Liver (tissue), 3 donors: ENCODE data around the gene DEPDC5.

Source experiments
- EGR1 ChIP-seq, 2 donors: IDR thresholded peaks; 2 replicates each; pipeline ENCODE4 v1.6.1; 2016 to 2018; ENCODE audit warnings: antibody characterized with exemption in 2 of 2, low read depth in 2 of 2
- FOXA1 ChIP-seq: IDR thresholded peaks from 2 replicates; pipeline ENCODE4 v1.6.1; 2016; ENCODE audit warnings: antibody characterized with exemption
- GABPA ChIP-seq, 2 donors: IDR thresholded peaks in 1 of 2; conservative IDR thresholded peaks in 1 of 2; 2 replicates each; pipeline ENCODE4 v1.6.1; 2016; ENCODE audit warnings: antibody characterized with exemption in 2 of 2, mild to moderate bottlenecking in 1 of 2, moderate library complexity in 1 of 2
- JUND ChIP-seq, 2 donors: IDR thresholded peaks; 2 replicates each; pipeline ENCODE4 v1.6.1; 2016; ENCODE audit warnings: antibody characterized with exemption in 2 of 2
- RAD21 ChIP-seq, 2 donors: IDR thresholded peaks; 2 replicates each; pipeline ENCODE4 v1.6.1; 2016; ENCODE audit warnings: antibody characterized with exemption in 2 of 2, mild to moderate bottlenecking in 2 of 2
- RXRA ChIP-seq, 2 donors: IDR thresholded peaks; 2 replicates each; pipeline ENCODE4 v1.6.1; 2017 to 2018; ENCODE audit warnings: antibody characterized with exemption in 2 of 2, mild to moderate bottlenecking in 1 of 2
- SP1 ChIP-seq: IDR thresholded peaks from 2 replicates; pipeline ENCODE4 v1.6.1; 2018; ENCODE audit warnings: antibody characterized with exemption, mild to moderate bottlenecking
- TAF1 ChIP-seq: conservative IDR thresholded peaks from 2 replicates; pipeline ENCODE4 v1.6.1; 2016; ENCODE audit warnings: antibody characterized with exemption, mild to moderate bottlenecking
- YY1 ChIP-seq: IDR thresholded peaks from 2 replicates; pipeline ENCODE4 v1.6.1; 2016; ENCODE audit warnings: antibody characterized with exemption, mild to moderate bottlenecking
- TF ChIP-seq, protein P1 (sequence below): IDR thresholded peaks from 2 replicates; pipeline ENCODE4 v1.6.1; 2016; ENCODE audit warnings: antibody characterized with exemption
- TF ChIP-seq, protein P2 (sequence below): fragments of 150-350 bp; IDR thresholded peaks from 2 replicates; pipeline ENCODE4 v1.5.1; 2017; ENCODE audit warnings: improper control_type of control experiment, low read depth, low read length; ENCODE audit not compliant: missing input control
- TF ChIP-seq, protein P3 (sequence below): IDR thresholded peaks from 2 replicates; pipeline ENCODE4 v1.6.1; 2016; ENCODE audit warnings: antibody characterized with exemption, mild to moderate bottlenecking
- TF ChIP-seq, protein P4 (sequence below): IDR thresholded peaks from 2 replicates; pipeline ENCODE4 v1.6.1; 2016; ENCODE audit warnings: antibody characterized with exemption
- TF ChIP-seq, protein P5 (sequence below): IDR thresholded peaks from 2 replicates; pipeline ENCODE4 v1.6.1; 2016; ENCODE audit warnings: antibody characterized with exemption
- donor health status: healthy.
- donor health status: healthy.

DNA sequence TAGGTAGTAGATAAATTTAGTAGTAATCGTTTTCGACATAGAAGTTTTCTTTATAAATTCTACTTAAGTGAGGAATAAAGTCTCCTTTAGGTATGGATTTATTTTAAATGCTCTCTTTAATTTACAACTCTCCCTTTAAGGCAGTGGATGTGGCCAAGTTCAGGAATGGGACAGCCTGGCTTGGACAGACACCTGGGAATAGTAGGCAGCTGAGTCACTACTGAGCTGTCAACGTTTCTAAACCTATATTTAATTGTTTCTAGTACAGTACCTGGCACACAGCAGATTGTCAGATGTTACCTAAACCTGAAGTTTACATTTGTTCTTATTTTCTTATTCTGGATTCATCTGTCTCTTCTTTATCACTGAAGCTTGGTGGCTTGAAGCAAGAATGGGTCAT is 85.1 kb downstream of the DEPDC5 start:
- TF ChIP-seq, protein P1, sequence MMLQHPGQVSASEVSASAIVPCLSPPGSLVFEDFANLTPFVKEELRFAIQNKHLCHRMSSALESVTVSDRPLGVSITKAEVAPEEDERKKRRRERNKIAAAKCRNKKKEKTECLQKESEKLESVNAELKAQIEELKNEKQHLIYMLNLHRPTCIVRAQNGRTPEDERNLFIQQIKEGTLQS = no peak
- TF ChIP-seq SP1 = no peak
- TF ChIP-seq, protein P2, sequence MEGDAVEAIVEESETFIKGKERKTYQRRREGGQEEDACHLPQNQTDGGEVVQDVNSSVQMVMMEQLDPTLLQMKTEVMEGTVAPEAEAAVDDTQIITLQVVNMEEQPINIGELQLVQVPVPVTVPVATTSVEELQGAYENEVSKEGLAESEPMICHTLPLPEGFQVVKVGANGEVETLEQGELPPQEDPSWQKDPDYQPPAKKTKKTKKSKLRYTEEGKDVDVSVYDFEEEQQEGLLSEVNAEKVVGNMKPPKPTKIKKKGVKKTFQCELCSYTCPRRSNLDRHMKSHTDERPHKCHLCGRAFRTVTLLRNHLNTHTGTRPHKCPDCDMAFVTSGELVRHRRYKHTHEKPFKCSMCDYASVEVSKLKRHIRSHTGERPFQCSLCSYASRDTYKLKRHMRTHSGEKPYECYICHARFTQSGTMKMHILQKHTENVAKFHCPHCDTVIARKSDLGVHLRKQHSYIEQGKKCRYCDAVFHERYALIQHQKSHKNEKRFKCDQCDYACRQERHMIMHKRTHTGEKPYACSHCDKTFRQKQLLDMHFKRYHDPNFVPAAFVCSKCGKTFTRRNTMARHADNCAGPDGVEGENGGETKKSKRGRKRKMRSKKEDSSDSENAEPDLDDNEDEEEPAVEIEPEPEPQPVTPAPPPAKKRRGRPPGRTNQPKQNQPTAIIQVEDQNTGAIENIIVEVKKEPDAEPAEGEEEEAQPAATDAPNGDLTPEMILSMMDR = no peak
- TF ChIP-seq RAD21 (IDR thresholded peaks at IDR 0.05) = no peak
- TF ChIP-seq, protein P3, sequence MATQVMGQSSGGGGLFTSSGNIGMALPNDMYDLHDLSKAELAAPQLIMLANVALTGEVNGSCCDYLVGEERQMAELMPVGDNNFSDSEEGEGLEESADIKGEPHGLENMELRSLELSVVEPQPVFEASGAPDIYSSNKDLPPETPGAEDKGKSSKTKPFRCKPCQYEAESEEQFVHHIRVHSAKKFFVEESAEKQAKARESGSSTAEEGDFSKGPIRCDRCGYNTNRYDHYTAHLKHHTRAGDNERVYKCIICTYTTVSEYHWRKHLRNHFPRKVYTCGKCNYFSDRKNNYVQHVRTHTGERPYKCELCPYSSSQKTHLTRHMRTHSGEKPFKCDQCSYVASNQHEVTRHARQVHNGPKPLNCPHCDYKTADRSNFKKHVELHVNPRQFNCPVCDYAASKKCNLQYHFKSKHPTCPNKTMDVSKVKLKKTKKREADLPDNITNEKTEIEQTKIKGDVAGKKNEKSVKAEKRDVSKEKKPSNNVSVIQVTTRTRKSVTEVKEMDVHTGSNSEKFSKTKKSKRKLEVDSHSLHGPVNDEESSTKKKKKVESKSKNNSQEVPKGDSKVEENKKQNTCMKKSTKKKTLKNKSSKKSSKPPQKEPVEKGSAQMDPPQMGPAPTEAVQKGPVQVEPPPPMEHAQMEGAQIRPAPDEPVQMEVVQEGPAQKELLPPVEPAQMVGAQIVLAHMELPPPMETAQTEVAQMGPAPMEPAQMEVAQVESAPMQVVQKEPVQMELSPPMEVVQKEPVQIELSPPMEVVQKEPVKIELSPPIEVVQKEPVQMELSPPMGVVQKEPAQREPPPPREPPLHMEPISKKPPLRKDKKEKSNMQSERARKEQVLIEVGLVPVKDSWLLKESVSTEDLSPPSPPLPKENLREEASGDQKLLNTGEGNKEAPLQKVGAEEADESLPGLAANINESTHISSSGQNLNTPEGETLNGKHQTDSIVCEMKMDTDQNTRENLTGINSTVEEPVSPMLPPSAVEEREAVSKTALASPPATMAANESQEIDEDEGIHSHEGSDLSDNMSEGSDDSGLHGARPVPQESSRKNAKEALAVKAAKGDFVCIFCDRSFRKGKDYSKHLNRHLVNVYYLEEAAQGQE = no peak
- no peak for TF ChIP-seq FOXA1
- no peak for TF ChIP-seq GABPA (IDR thresholded peaks at IDR 0.05 in 1 of 2, conservative IDR thresholded peaks at IDR 0.05 in 1 of 2)
- TF ChIP-seq YY1 = no peak
- TF ChIP-seq, protein P4, sequence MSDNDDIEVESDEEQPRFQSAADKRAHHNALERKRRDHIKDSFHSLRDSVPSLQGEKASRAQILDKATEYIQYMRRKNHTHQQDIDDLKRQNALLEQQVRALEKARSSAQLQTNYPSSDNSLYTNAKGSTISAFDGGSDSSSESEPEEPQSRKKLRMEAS = no peak
- no peak for TF ChIP-seq TAF1
- no peak for TF ChIP-seq EGR1 (IDR thresholded peaks at IDR 0.05; ENCODE audit: low read depth in 2 of 2)
- TF ChIP-seq, protein P5, sequence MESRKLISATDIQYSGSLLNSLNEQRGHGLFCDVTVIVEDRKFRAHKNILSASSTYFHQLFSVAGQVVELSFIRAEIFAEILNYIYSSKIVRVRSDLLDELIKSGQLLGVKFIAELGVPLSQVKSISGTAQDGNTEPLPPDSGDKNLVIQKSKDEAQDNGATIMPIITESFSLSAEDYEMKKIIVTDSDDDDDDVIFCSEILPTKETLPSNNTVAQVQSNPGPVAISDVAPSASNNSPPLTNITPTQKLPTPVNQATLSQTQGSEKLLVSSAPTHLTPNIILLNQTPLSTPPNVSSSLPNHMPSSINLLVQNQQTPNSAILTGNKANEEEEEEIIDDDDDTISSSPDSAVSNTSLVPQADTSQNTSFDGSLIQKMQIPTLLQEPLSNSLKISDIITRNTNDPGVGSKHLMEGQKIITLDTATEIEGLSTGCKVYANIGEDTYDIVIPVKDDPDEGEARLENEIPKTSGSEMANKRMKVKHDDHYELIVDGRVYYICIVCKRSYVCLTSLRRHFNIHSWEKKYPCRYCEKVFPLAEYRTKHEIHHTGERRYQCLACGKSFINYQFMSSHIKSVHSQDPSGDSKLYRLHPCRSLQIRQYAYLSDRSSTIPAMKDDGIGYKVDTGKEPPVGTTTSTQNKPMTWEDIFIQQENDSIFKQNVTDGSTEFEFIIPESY = no peak
- no peak for TF ChIP-seq JUND (IDR thresholded peaks at IDR 0.05)
- no peak for TF ChIP-seq RXRA (IDR thresholded peaks at IDR 0.05)
